H1 (cell line): ENCODE data around the gene FAM177B. TPM values are rescaled to one million over a fixed set of nuclear protein-coding genes. Genes with fewer than 3 reads are reported as not detected.

Experiments
- CTCF ChIA-PET: fragments of 300-600 bp; sonication (Branson Sonifier 250); formaldehyde crosslinking; loops from one replicate; lab custom pipeline; 2021; ENCODE audit not compliant: partially characterized antibody; lab: Charles Lee
- POLR2A ChIA-PET: fragments of 300-600 bp; sonication (Branson Sonifier 250); formaldehyde crosslinking; loops from one replicate; lab custom pipeline; 2021; ENCODE audit warnings: inconsistent platforms; ENCODE audit not compliant: partially characterized antibody; lab: Charles Lee
- DNase-seq, 2 experiments: peaks; one replicate each; pipeline versions ENCODE4 v3.0.0 to v3.0.0-alpha.2; 2010 to 2022; ENCODE audit warnings: low spot score in 2 of 2, low read depth in 1 of 2, mixed read lengths in 1 of 2
- FAIRE-seq: peaks from 2 replicates; lab custom pipeline; 2011; peaks lifted over from hg19 to GRCh38; lab: Jason Lieb, UNC
- H2AFZ ChIP-seq: 2 replicates; pipeline ENCODE4 v1.8.1; 2012; ENCODE audit warnings: low read length, inconsistent platforms
- H2AK5ac ChIP-seq: 2 replicates; pipeline ENCODE4 v1.6.1; 2013; ENCODE audit warnings: low read depth, low read length
- H2BK120ac ChIP-seq: replicated peaks from 2 replicates; pipeline ENCODE3; 2013; ENCODE audit warnings: low read depth, low read length, inconsistent platforms
- H2BK12ac ChIP-seq: 2 replicates; pipeline ENCODE4 v1.6.1; 2013; ENCODE audit warnings: low read depth, low read length
- H2BK15ac ChIP-seq: 2 replicates; pipeline ENCODE4 v1.6.1; 2013; ENCODE audit warnings: low read length
- H2BK20ac ChIP-seq: 2 replicates; pipeline ENCODE4 v1.6.1; 2013; ENCODE audit warnings: low read length
- H2BK5ac ChIP-seq: 2 replicates; pipeline ENCODE4 v1.6.1; 2013; ENCODE audit warnings: low read depth, low read length
- H3K14ac ChIP-seq: 2 replicates; pipeline ENCODE4 v1.6.1; 2013; ENCODE audit warnings: inconsistent platforms; ENCODE audit not compliant: insufficient read length
- H3K18ac ChIP-seq: 2 replicates; pipeline ENCODE4 v1.6.1; 2013; ENCODE audit warnings: low read length; ENCODE audit errors: extremely low read depth
- H3K23ac ChIP-seq: 2 replicates; pipeline ENCODE4 v1.6.1; 2013; ENCODE audit warnings: inconsistent platforms; ENCODE audit not compliant: insufficient read length
- H3K23me2 ChIP-seq: 2 replicates; pipeline ENCODE4 v1.6.1; 2013; ENCODE audit warnings: low read depth, low read length
- H3K27ac ChIP-seq: 2 replicates; pipeline ENCODE4 v1.6.1; 2011; ENCODE audit warnings: low read depth, low read length, inconsistent platforms
- H3K27me3 ChIP-seq, 4 experiments: replicated peaks in 1 of 4; 1 replicate in 1 of 4; 2 replicates in 3 of 4; pipeline versions ENCODE4 v1.6.1 to v1.8.1; 2011 to 2013; ENCODE audit warnings: low read length in 3 of 4, mild to moderate bottlenecking in 3 of 4, inconsistent platforms in 2 of 4, mixed read lengths in 2 of 4, moderate library complexity in 1 of 4; ENCODE audit not compliant: control insufficient read depth in 3 of 4, insufficient read depth in 3 of 4; ENCODE audit errors: extremely low read depth in 1 of 4
- H3K36me3 ChIP-seq, 4 experiments: 2 replicates each; pipeline versions ENCODE4 v1.6.1 to v1.8.1; 2011 to 2013; ENCODE audit warnings: mild to moderate bottlenecking in 4 of 4, low read length in 3 of 4, moderate library complexity in 2 of 4, control low read depth in 1 of 4, inconsistent platforms in 1 of 4; ENCODE audit not compliant: insufficient read depth in 4 of 4, control insufficient read depth in 2 of 4
- H3K4ac ChIP-seq: replicated peaks from 2 replicates; pipeline ENCODE3; 2013; ENCODE audit warnings: low read length, low read depth, mixed read lengths, inconsistent platforms; ENCODE audit not compliant: insufficient read length
- H3K4me1 ChIP-seq, 4 experiments: replicated peaks in 1 of 4; 1 replicate in 1 of 4; 2 replicates in 3 of 4; pipeline versions ENCODE4 v1.6.1 to v1.8.1; 2011 to 2013; ENCODE audit warnings: low read length in 3 of 4, inconsistent platforms in 2 of 4, mixed read lengths in 1 of 4; ENCODE audit not compliant: insufficient read depth in 4 of 4, control insufficient read depth in 3 of 4
- H3K4me2 ChIP-seq, 2 experiments: 2 replicates each; pipeline versions ENCODE4 v1.6.1 to v1.8.1; 2011 to 2013; ENCODE audit warnings: low read depth in 2 of 2, low read length in 2 of 2, control low read depth in 1 of 2, inconsistent platforms in 1 of 2, mild to moderate bottlenecking in 1 of 2; ENCODE audit not compliant: insufficient read depth in 1 of 2
- H3K4me3 ChIP-seq, 4 experiments: fragments of 200-600, 300-600 bp in 1 of 4; sonication (generic), shearing (Covaris generic), sonication (Bioruptor Twin) in 1 of 4; 2 replicates each; pipeline versions ENCODE4 v1.5.1 to v1.8.1; 2011 to 2016; ENCODE audit warnings: low read length in 4 of 4, low read depth in 3 of 4, control low read depth in 2 of 4, inconsistent platforms in 2 of 4, mild to moderate bottlenecking in 2 of 4, mixed read lengths in 1 of 4, moderate library complexity in 1 of 4; ENCODE audit not compliant: insufficient read depth in 2 of 4; ENCODE audit errors: extremely low read depth in 1 of 4
- H3K56ac ChIP-seq: replicated peaks from 2 replicates; pipeline ENCODE3; 2013; ENCODE audit warnings: low read depth, mild to moderate bottlenecking, mixed read lengths, low read length, inconsistent platforms; ENCODE audit not compliant: insufficient read length
- H3K79me1 ChIP-seq: 2 replicates; pipeline ENCODE4 v1.6.1; 2013; ENCODE audit warnings: low read depth, low read length, control low read depth
- H3K79me2 ChIP-seq, 2 experiments: 2 replicates each; pipeline versions ENCODE4 v1.6.1 to v1.8.1; 2012 to 2013; ENCODE audit warnings: low read length in 2 of 2, mild to moderate bottlenecking in 2 of 2, inconsistent platforms in 1 of 2; ENCODE audit not compliant: insufficient read depth in 2 of 2, control insufficient read depth in 1 of 2
- H3K9ac ChIP-seq, 4 experiments: replicated peaks in 1 of 4; 1 replicate in 1 of 4; 2 replicates in 3 of 4; pipeline versions ENCODE4 v1.6.1 to v1.8.1; 2011 to 2013; ENCODE audit warnings: low read depth in 3 of 4, low read length in 3 of 4, control low read depth in 2 of 4, mild to moderate bottlenecking in 2 of 4, moderate library complexity in 2 of 4, inconsistent platforms in 1 of 4; ENCODE audit errors: extremely low read depth in 1 of 4
- H3K9me3 ChIP-seq, 2 experiments: 2 replicates each; pipeline versions ENCODE4 v1.6.1 to v1.8.1; 2012 to 2013; ENCODE audit warnings: mild to moderate bottlenecking in 2 of 2, moderate library complexity in 2 of 2, control low read depth in 1 of 2, inconsistent platforms in 1 of 2, low read depth in 1 of 2, low read length in 1 of 2, mixed read lengths in 1 of 2; ENCODE audit not compliant: insufficient read depth in 2 of 2
- H4K20me1 ChIP-seq, 2 experiments: replicated peaks in 1 of 2; 2 replicates each; pipeline versions ENCODE3 to v1.8.1; 2011 to 2013; ENCODE audit warnings: inconsistent platforms in 2 of 2, low read length in 2 of 2, mild to moderate bottlenecking in 1 of 2; ENCODE audit not compliant: insufficient read depth in 2 of 2, control insufficient read depth in 1 of 2
- H4K5ac ChIP-seq: 2 replicates; pipeline ENCODE4 v1.6.1; 2013; ENCODE audit warnings: low read length, low read depth, mixed read lengths, inconsistent platforms; ENCODE audit not compliant: insufficient read length
- H4K8ac ChIP-seq: 2 replicates; pipeline ENCODE4 v1.8.0; 2013; ENCODE audit warnings: mild to moderate bottlenecking, moderate library complexity, low read length, inconsistent platforms; ENCODE audit not compliant: insufficient read depth; ENCODE audit errors: extremely low read depth
- H4K91ac ChIP-seq: replicated peaks from 2 replicates; pipeline ENCODE3; 2013; ENCODE audit warnings: low read length, mixed read lengths, inconsistent platforms; ENCODE audit not compliant: insufficient read length
- CBX8 ChIP-seq: fragments of 300-800, 300-1000 bp; sonication (generic); IDR thresholded peaks from 2 replicates; pipeline ENCODE4 v1.7.1; 2016; ENCODE audit warnings: low read depth, low read length, borderline replicate concordance
- CREB1 ChIP-seq: IDR thresholded peaks from 2 replicates; pipeline ENCODE4 v1.6.1; 2012; ENCODE audit warnings: inconsistent platforms
- FOSL1 ChIP-seq: IDR thresholded peaks from 2 replicates; pipeline ENCODE4 v1.6.1; 2011; ENCODE audit warnings: mild to moderate bottlenecking, low read depth, low read length, moderate library complexity; ENCODE audit not compliant: insufficient read depth
- GABPA ChIP-seq: IDR thresholded peaks from 2 replicates; pipeline ENCODE4 v1.6.1; 2011; ENCODE audit warnings: mild to moderate bottlenecking, low read length, moderate library complexity, borderline replicate concordance; ENCODE audit not compliant: insufficient read depth
- KDM1A ChIP-seq: fragments of 200-600, 300-600 bp; sonication (generic); IDR thresholded peaks from 2 replicates; pipeline ENCODE4 v1.7.1; 2016; ENCODE audit warnings: mild to moderate bottlenecking, low read length, borderline replicate concordance
- KDM4A ChIP-seq: IDR thresholded peaks from one replicate; pipeline ENCODE4 v1.7.1; 2012; ENCODE audit warnings: low read depth, mild to moderate bottlenecking, moderate library complexity, low read length, inconsistent platforms; ENCODE audit not compliant: severe bottlenecking
- POLR2AphosphoS5 ChIP-seq: IDR thresholded peaks from 2 replicates; pipeline ENCODE4 v1.6.1; 2011; ENCODE audit warnings: low read depth, low read length
- RAD21 ChIP-seq, 2 experiments: IDR thresholded peaks in 1 of 2; conservative IDR thresholded peaks in 1 of 2; 2 replicates each; pipeline ENCODE4 v1.6.1; 2011; ENCODE audit warnings: low read depth in 2 of 2, low read length in 2 of 2, improper control_type of control experiment in 1 of 2, inconsistent platforms in 1 of 2, mild to moderate bottlenecking in 1 of 2, moderate library complexity in 1 of 2
- RFX5 ChIP-seq: IDR thresholded peaks from 2 replicates; pipeline ENCODE4 v1.6.1; 2011; ENCODE audit warnings: low read depth, low read length, improper control_type of control experiment, borderline replicate concordance
- SRF ChIP-seq: IDR thresholded peaks from 2 replicates; pipeline ENCODE4 v1.6.1; 2011; ENCODE audit warnings: mild to moderate bottlenecking, low read depth, low read length, moderate library complexity
- TAF1 ChIP-seq: IDR thresholded peaks from 2 replicates; pipeline ENCODE4 v1.6.1; 2011; ENCODE audit warnings: mild to moderate bottlenecking, low read depth, low read length
- WGBS, 2 experiments: shearing (Covaris generic) in 1 of 2; methylation state at CpG; one replicate each; pipeline versions ENCODE4 v1.1.6 to v1.1.7; 2013 to 2015; ENCODE audit warnings: low lambda C conversion rate in 2 of 2, mixed read lengths in 2 of 2, inconsistent platforms in 1 of 2, low coverage in 1 of 2, missing lambda C conversion rate in 1 of 2; ENCODE audit not compliant: insufficient replicate concordance in 2 of 2, insufficient coverage in 1 of 2, insufficient read length in 1 of 2; ENCODE audit errors: extremely low coverage in 1 of 2, missing lambda C conversion rate in 1 of 2; 5-methylcytosine and 5-hydroxymethylcytosine counted together
- polyA plus RNA-seq, 7 experiments: library from polyadenylated mRNA; depleted of rRNA in 3 of 7; stranded (reverse) in 5 of 7; unstranded in 2 of 7; fragments of >200 nt in 5 of 7; fragments of 200-250 nt in 2 of 7; gene quantifications; 1 replicate in 5 of 7; 2 replicates in 1 of 7; 4 replicates in 1 of 7; pipeline versions ENCODE4 v1.2.1 to v1.2.3, GENCODE V29; 2011 to 2013; ENCODE audit warnings: missing spikeins in 2 of 7, mixed read lengths in 2 of 7
- total RNA-seq: library from RNA; stranded (reverse); fragmentation: NEBNext Ultra II Directional; extraction: Animal tissue kit (Norgen Biotek cat#: 25700); gene quantifications from 2 replicates; pipeline ENCODE4 v1.2.1, GENCODE V29; 2021
- TF ChIP-seq, protein P1 (sequence below), 3 experiments: IDR thresholded peaks; 1 replicate in 2 of 3; 2 replicates in 1 of 3; pipeline versions ENCODE4 v1.5.1 to v1.6.1; 2011; ENCODE audit warnings: low read length in 3 of 3, mild to moderate bottlenecking in 3 of 3, inconsistent platforms in 2 of 3, low read depth in 1 of 3, moderate library complexity in 1 of 3; ENCODE audit not compliant: insufficient read depth in 1 of 3; ENCODE audit errors: control extremely low read depth in 1 of 3

Gene FAM177B
- total and polyA plus RNA-seq, 2 of the 8 experiments (the other 6 are each of a cell fraction or from before 2014, with no cell fraction given), result 0.06 TPM; not detected in 1

DNA sequence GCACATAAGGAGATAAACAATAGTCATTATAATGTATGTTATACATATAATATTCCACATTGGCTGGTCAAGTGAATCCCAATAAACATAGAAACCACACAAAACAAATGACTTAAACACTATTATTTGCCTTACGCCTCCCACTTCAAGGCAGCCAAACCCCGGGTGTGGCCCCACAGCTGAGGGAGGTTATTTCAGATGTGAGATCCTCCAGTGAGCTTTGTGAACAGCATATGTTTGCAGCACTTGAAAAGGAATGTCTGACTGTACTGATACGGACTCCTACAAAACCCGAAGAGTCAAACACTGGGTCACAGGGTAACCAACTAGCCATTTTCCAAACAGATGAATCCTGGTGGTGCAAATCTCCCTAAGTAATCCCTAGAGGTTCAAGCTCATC lies 50.7 kb downstream of the FAM177B start:
- DNase-seq (no peak), FAIRE-seq (no peak)
- no peak overlapping the region for H4K5ac ChIP-seq
- no peaks in the 10 kb centered on the region for H3K79me1 ChIP-seq
- no peak overlapping the region for H3K18ac ChIP-seq
- 87% methylated on average over 4 of the region's 4 CpGs; no CpG with 5 or more reads in 1 of the 2 experiments for WGBS, 2 experiments
- H3K14ac ChIP-seq, result no peak overlapping the region
- H2BK20ac ChIP-seq, result no peak overlapping the region
- no peak overlapping the region for H2BK15ac ChIP-seq
- no peak overlapping the region for H2AK5ac ChIP-seq
- no peaks in the 10 kb centered on the region for H3K79me2 ChIP-seq
- H4K91ac ChIP-seq, result no peak overlapping the region
- CTCF ChIA-PET, result interaction anchor here (0.7 to 4.6 kb wide), 5 partner anchors 8 to 346 kb away, joined by 3 to 22 read pairs (median 3); no protein-coding TSS in a partner anchor
- POLR2A ChIA-PET, result no interaction called here
- H3K9me3 ChIP-seq, result no peaks in the 10 kb centered on the region
- H3K36me3 ChIP-seq, result no peaks in the 10 kb centered on the region
- no peak overlapping the region for H2BK120ac ChIP-seq
- no peaks in the 10 kb centered on the region for H4K20me1 ChIP-seq
- no peak overlapping the region for H3K4ac ChIP-seq
- no peak overlapping the region for H3K9ac ChIP-seq
- no peak overlapping the region for H3K27ac ChIP-seq
- no peak overlapping the region for H3K4me2 ChIP-seq
- no peak overlapping the region for H4K8ac ChIP-seq
- H3K4me1 ChIP-seq, result no peaks in the 10 kb centered on the region
- no peak overlapping the region for H2BK12ac ChIP-seq
- H3K27me3 ChIP-seq, result peaks cover 0 to 1% (median 0%) of the 10 kb centered on the region in 4 experiments; a peak in 1 of 7 replicates
- H3K56ac ChIP-seq, result no peak overlapping the region
- no peak overlapping the region for H3K4me3 ChIP-seq
- H2AFZ ChIP-seq, result no peak overlapping the region
- H2BK5ac ChIP-seq, result no peak overlapping the region
- H3K23me2 ChIP-seq, result no peaks in the 10 kb centered on the region
- H3K23ac ChIP-seq, result no peak overlapping the region
- no peak for TF ChIP-seq POLR2AphosphoS5
- TF ChIP-seq, protein P1, sequence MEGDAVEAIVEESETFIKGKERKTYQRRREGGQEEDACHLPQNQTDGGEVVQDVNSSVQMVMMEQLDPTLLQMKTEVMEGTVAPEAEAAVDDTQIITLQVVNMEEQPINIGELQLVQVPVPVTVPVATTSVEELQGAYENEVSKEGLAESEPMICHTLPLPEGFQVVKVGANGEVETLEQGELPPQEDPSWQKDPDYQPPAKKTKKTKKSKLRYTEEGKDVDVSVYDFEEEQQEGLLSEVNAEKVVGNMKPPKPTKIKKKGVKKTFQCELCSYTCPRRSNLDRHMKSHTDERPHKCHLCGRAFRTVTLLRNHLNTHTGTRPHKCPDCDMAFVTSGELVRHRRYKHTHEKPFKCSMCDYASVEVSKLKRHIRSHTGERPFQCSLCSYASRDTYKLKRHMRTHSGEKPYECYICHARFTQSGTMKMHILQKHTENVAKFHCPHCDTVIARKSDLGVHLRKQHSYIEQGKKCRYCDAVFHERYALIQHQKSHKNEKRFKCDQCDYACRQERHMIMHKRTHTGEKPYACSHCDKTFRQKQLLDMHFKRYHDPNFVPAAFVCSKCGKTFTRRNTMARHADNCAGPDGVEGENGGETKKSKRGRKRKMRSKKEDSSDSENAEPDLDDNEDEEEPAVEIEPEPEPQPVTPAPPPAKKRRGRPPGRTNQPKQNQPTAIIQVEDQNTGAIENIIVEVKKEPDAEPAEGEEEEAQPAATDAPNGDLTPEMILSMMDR (IDR thresholded peaks at IDR 0.05; ENCODE audit: control extremely low read depth in 1 of 3, insufficient read depth in 1 of 3, low read depth in 1 of 3, low read length in 3 of 3), result no peak
- no peak for TF ChIP-seq KDM4A
- TF ChIP-seq TAF1, result no peak
- no peak for TF ChIP-seq RAD21 (IDR thresholded peaks at IDR 0.05 in 1 of 2, conservative IDR thresholded peaks at IDR 0.05 in 1 of 2; ENCODE audit: low read depth in 2 of 2, low read length in 2 of 2)
- TF ChIP-seq GABPA, result no peak
- no peak for TF ChIP-seq FOSL1
- no peak for TF ChIP-seq KDM1A
- no peak for TF ChIP-seq SRF
- TF ChIP-seq RFX5, result no peak
- TF ChIP-seq CREB1, result no peak
- no peak for TF ChIP-seq CBX8
